ENCODE measurements around the gene ARHGAP1. TPM values are rescaled to one million over a fixed set of nuclear protein-coding genes. Genes with fewer than 3 reads are reported as not detected.

ARHGAP1 gene
- total and polyA plus RNA-seq, 2 of the 13 experiments (the other 11 are each of a cell fraction or from before 2014, with no cell fraction given): 18.6 to 30.3 TPM

DNA sequence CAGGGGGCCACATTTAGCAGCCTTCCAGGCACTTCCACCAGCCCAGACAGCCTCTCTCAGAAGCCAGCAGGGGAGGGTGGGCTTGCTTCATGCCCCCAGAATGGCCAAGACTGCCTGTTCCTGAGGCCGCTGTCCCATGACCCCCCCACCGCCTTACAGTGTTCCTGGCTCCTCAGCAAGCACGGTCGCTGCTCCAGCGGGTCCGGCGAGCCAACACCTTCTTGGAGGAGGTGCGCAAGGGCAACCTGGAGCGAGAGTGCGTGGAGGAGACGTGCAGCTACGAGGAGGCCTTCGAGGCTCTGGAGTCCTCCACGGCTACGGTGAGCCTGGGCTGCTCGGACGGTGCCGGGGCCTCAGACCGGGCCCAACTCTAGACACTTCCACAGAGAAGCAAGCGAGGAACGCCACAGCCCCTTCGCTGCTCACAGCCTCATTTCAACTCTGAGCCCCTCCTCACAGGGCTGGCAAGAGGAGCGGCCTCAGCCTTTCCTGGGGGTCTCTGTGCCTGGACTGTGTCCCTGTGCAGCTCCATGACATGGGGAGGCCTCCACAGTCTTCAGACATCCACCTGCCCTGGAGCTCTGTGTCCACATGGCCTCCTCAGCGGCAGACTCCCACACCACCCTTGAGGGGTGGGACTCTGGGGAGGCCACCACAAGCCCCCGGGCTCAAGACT, 19.3 kb upstream of the ARHGAP1 start (continued):
- no peak for TF ChIP-seq ZNF746 (CRISPR knock-in tag; IDR thresholded peaks at IDR 0.05)
- no peak for TF ChIP-seq SP5 (CRISPR knock-in tag; IDR thresholded peaks at IDR 0.05; ENCODE audit: borderline replicate concordance, low read depth)
- no peak for TF ChIP-seq FOXC1 (CRISPR knock-in tag; IDR thresholded peaks at IDR 0.05; ENCODE audit: borderline replicate concordance)
- TF ChIP-seq, protein P1, sequence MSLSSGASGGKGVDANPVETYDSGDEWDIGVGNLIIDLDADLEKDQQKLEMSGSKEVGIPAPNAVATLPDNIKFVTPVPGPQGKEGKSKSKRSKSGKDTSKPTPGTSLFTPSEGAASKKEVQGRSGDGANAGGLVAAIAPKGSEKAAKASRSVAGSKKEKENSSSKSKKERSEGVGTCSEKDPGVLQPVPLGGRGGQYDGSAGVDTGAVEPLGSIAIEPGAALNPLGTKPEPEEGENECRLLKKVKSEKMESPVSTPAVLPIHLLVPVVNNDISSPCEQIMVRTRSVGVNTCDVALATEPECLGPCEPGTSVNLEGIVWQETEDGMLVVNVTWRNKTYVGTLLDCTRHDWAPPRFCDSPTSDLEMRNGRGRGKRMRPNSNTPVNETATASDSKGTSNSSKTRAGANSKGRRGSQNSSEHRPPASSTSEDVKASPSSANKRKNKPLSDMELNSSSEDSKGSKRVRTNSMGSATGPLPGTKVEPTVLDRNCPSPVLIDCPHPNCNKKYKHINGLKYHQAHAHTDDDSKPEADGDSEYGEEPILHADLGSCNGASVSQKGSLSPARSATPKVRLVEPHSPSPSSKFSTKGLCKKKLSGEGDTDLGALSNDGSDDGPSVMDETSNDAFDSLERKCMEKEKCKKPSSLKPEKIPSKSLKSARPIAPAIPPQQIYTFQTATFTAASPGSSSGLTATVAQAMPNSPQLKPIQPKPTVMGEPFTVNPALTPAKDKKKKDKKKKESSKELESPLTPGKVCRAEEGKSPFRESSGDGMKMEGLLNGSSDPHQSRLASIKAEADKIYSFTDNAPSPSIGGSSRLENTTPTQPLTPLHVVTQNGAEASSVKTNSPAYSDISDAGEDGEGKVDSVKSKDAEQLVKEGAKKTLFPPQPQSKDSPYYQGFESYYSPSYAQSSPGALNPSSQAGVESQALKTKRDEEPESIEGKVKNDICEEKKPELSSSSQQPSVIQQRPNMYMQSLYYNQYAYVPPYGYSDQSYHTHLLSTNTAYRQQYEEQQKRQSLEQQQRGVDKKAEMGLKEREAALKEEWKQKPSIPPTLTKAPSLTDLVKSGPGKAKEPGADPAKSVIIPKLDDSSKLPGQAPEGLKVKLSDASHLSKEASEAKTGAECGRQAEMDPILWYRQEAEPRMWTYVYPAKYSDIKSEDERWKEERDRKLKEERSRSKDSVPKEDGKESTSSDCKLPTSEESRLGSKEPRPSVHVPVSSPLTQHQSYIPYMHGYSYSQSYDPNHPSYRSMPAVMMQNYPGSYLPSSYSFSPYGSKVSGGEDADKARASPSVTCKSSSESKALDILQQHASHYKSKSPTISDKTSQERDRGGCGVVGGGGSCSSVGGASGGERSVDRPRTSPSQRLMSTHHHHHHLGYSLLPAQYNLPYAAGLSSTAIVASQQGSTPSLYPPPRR (CRISPR knock-in tag; IDR thresholded peaks at IDR 0.05; ENCODE audit: borderline replicate concordance): no peak
- TF ChIP-seq KLF9 (CRISPR knock-in tag; IDR thresholded peaks at IDR 0.05; ENCODE audit: low read depth): no peak
- TF ChIP-seq ZNF563 (CRISPR knock-in tag; IDR thresholded peaks at IDR 0.05): no peak
- no peak for TF ChIP-seq NR1H2 (CRISPR knock-in tag; IDR thresholded peaks at IDR 0.05; ENCODE audit: borderline replicate concordance, low read depth)
- no peak for TF ChIP-seq BRF2 (CRISPR knock-in tag; IDR thresholded peaks at IDR 0.05)
- 0 out of 2 replicates have a peak, but pooled peaks have one; percentile 13 for TF ChIP-seq PAX8 (CRISPR knock-in tag; IDR thresholded peaks at IDR 0.05; ENCODE audit: borderline replicate concordance)
- peak; percentile 66; the same call in 1 of the 2 replicates for TF ChIP-seq ZNF430 (CRISPR knock-in tag; IDR thresholded peaks at IDR 0.05)
- no peak for TF ChIP-seq ZKSCAN1 (IDR thresholded peaks at IDR 0.05; ENCODE audit: low read length)
- no peak for TF ChIP-seq ZNF850 (CRISPR knock-in tag; conservative IDR thresholded peaks at IDR 0.05)
- TF ChIP-seq ZNF709 (CRISPR knock-in tag; IDR thresholded peaks at IDR 0.05): no peak
- TF ChIP-seq, protein P2, sequence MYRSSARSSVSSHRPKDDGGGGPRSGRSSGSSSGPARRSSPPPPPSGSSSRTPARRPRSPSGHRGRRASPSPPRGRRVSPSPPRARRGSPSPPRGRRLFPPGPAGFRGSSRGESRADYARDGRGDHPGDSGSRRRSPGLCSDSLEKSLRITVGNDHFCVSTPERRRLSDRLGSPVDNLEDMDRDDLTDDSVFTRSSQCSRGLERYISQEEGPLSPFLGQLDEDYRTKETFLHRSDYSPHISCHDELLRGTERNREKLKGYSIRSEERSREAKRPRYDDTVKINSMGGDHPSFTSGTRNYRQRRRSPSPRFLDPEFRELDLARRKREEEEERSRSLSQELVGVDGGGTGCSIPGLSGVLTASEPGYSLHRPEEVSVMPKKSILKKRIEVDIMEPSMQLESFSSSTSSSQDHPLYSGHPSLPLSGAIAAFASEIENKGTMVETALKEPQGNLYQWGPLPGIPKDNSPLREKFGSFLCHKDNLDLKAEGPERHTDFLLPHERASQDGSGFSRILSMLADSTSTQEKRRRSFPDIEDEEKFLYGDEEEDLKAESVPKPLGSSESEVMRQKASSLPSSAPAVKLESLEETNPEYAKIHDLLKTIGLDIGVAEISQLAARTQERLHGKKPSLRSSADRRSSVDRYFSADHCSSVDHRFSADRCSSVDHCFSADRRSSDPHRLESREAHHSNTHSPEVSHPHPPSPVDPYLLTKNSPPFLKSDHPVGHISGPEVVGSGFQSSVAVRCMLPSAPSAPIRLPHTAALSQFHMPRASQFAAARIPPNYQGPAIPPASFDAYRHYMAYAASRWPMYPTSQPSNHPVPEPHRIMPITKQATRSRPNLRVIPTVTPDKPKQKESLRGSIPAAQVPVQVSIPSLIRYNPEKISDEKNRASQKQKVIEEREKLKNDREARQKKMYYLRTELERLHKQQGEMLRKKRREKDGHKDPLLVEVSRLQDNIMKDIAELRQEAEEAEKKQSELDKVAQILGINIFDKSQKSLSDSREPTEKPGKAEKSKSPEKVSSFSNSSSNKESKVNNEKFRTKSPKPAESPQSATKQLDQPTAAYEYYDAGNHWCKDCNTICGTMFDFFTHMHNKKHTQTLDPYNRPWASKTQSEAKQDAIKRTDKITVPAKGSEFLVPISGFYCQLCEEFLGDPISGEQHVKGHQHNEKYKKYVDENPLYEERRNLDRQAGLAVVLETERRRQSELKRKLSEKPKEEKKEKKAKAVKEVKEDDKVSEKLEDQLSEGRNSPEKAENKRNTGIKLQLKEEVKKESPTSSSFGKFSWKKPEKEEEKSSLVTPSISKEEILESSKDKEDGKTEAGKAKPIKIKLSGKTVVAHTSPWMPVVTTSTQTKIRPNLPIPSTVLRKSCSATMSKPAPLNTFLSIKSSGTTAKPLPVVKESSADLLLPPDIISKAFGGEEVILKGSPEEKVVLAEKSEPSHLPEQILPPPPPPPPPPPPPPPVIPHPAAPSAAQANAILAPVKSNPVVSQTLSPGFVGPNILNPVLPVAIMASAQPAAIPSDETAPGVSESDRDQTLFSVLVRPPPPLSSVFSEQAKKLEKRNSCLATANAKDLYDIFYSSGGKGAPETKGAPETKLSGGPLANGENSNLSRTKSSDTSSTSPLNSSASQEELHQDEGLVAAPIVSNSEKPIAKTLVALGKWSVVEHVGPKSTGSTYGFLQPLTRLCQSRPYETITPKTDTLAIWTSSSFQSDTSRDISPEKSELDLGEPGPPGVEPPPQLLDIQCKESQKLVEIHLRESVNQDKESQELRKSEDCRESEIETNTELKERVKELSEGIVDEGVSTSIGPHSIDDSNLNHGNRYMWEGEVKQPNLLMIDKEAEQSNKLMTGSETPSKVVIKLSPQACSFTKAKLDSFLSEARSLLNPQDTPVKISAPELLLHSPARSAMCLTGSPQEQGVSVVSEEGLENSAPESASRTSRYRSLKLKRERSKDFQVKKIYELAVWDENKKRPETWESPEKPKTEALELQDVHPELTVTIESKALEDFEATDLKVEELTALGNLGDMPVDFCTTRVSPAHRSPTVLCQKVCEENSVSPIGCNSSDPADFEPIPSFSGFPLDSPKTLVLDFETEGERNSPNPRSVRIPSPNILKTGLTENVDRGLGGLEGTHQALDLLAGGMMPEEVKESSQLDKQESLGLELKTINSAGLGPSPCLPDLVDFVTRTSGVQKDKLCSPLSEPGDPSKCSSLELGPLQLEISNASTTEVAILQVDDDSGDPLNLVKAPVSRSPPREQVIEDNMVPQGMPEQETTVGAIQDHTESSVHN (CRISPR knock-in tag; IDR thresholded peaks at IDR 0.05): no peak
- TF ChIP-seq MXI1 (IDR thresholded peaks at IDR 0.05; ENCODE audit: borderline replicate concordance, low read depth, low read length): no peak
- TF ChIP-seq ASH2L (IDR thresholded peaks at IDR 0.05; ENCODE audit: insufficient read length, low read depth, low read length): no peak

All from HepG2 (cell line).